GM12874 (cell line): Measurements from ENCODE around the gene PCDH9.

Experiments
- TF ChIP-seq, protein P1 (sequence below): IDR thresholded peaks from 2 replicates; pipeline ENCODE4 v1.5.1; 2011; ENCODE audit warnings: low read depth, mild to moderate bottlenecking, control low read depth, low read length, moderate library complexity; ENCODE audit not compliant: insufficient read depth

PCDH9 gene

DNA sequence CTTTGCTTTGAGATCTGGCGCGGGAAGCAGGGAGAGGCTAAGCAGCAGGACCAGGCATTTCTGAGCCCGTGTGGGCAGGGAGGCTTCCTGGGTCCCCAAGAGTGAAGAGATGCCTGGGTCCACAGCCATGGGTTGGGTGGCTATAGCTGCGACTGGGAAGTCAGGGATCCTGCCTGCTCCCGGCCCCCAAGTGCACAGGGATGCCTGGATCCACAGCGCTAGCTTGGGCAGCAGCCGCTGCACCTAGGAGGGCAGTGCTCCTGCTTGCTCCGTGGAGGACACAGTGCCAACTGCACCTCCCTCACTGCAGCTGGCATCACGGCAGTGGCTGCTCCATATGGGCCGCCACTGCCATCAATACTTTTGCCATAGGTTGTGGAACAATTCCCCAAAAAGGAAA, 384.7 kb downstream of the PCDH9 start:
- TF ChIP-seq, protein P1, sequence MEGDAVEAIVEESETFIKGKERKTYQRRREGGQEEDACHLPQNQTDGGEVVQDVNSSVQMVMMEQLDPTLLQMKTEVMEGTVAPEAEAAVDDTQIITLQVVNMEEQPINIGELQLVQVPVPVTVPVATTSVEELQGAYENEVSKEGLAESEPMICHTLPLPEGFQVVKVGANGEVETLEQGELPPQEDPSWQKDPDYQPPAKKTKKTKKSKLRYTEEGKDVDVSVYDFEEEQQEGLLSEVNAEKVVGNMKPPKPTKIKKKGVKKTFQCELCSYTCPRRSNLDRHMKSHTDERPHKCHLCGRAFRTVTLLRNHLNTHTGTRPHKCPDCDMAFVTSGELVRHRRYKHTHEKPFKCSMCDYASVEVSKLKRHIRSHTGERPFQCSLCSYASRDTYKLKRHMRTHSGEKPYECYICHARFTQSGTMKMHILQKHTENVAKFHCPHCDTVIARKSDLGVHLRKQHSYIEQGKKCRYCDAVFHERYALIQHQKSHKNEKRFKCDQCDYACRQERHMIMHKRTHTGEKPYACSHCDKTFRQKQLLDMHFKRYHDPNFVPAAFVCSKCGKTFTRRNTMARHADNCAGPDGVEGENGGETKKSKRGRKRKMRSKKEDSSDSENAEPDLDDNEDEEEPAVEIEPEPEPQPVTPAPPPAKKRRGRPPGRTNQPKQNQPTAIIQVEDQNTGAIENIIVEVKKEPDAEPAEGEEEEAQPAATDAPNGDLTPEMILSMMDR: no peak

DNA sequence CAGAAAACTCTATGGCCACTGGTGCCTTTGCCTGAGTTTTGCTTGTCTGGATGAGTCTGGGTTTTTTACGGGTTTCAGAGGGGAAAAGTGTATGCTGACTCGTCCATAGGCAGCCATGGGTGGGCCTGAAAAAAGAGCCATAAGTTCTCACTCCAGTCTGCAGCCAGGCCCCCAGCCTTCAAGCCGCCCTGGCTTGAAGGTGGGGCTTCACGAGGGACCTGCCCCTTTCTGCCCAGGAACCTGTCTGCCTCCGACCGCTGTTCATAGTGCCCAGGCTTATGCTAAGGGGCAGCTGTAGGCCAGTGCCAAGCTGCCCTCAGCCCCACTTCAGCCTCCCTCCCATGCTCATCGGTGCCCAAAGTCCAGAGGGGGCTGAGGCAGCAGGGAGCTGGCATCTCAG, 385.2 kb downstream of the PCDH9 start:
- TF ChIP-seq, protein P1: no peak

DNA sequence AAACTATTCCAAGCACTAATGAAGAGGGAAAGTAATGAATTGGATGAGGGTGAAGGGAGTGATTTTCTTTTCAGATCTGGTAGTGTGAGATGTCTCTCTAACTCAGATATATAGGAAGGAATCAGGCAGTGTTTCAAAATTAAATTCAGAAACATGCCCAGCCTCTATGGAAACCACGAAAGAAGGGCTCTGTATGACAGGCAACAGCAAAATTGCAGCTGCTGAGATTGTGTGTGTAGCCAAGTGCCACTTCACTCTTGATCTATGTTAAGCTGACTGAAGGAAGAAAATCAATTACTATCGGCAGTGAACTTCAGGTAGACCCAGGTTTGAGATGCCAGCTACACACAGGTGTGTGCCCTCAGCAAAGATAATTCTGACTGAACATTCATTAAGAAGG, 387.4 kb downstream of the PCDH9 start:
- TF ChIP-seq, protein P1: no peak

DNA sequence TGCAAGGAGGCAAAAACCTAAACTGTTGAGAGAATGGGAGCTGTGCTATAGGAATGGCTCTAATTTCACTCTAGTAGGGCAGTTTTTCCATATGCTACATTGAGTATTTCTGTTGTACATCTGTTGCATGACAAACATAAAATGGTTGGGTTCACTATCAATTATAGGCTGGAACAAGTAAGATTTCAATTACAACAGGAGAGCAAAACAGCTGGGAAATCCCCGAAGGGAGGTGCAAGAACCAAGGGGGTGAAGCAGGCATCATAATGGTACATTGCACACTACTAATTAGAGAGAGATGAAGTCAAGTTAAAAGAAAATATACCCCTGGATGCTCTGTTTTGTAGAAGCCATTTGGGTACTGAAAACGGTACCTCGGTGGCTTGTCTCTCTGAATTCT, 389.5 kb downstream of the PCDH9 start:
- TF ChIP-seq, protein P1: no peak

DNA sequence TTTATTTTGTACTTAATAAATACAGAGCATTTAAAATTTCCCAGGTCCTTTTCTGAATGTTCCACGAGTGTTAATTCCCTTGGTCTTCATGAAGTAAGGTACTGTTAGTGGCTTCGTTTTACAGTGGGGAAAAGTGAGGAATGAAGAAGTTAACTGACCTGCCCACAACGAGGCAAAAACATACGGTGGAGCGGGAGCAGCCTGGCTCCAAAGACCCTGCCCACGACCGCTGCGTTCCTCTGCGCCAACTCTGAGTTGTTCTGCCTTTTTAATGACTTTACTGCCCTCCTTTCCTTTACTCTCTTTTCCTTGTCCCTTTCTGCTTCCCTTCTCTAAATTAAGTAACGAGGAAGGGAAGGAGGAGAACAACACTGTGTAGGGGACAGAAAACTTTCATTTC, 392.9 kb downstream of the PCDH9 start:
- TF ChIP-seq, protein P1: no peak

DNA sequence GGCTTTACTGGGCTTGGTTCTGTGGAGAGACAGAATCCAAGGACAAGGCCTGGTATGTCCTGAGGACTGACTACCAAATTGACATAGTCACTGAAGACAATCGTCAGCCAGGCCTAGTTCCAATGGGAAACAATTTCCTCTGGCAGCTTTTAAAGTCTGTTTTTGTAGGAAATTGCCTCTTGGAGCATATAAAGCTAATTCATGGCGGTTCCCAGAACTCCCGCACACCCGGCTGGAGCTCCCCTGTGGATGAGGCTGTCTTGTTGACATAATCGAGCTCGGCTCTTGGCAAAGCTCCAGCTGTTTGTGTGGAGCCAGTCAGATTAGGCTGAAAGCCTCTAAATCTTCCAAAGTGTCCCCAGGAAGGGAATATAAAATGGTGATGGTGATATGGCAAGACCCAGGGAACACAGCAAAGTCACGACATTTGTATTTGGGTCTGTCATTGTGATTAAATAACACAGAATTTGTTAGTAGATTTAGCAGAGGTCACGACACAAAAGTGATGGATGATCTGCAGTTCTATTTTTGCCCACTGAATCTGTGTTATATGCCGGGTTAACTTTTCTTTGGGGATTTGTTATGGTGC, 395.0 kb downstream of the PCDH9 start:
- TF ChIP-seq, protein P1: no peak

DNA sequence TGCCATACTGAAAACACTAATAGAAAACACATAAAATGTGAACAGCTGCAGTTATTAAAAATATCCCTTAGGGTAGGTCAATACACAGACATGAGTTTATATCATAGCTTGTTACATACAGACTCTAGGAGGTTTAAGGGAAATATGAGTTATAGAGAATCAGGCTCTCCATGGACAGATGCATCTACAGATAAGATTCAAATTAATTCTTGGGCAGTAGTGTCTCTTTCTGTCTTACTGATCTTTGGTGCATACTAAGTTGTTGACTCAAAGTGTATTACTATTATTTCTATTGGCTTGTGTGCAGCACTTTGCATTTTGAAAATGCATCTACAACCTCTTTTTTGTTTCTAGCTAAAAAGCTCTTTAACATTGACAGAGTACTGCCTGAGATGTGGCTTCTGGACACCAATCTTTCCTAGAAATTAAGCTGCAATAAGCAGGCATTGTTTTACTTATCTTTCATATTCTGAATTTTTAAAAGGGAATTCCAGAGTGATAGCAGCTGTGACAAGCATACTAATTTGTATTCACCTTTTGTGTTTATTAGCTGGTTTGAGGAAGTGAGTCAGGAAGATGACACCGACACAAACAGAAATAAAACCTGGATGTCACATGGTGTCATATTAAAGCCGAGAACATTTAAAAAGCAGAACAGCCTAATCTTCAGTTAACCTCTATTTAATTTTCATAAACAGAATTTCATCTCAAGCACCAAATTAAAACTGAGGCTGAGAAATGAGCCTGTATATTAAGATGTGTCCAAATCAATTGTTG, 399.0 kb downstream of the PCDH9 start:
- TF ChIP-seq, protein P1: no peak
